GM12874 (cell line): ENCODE results near the gene ATG9B.

Source experiments
- CTCF ChIP-seq: IDR thresholded peaks from 2 replicates; pipeline ENCODE4 v1.5.1; 2011; ENCODE audit warnings: low read depth, mild to moderate bottlenecking, control low read depth, low read length, moderate library complexity; ENCODE audit not compliant: insufficient read depth

ATG9B gene

DNA sequence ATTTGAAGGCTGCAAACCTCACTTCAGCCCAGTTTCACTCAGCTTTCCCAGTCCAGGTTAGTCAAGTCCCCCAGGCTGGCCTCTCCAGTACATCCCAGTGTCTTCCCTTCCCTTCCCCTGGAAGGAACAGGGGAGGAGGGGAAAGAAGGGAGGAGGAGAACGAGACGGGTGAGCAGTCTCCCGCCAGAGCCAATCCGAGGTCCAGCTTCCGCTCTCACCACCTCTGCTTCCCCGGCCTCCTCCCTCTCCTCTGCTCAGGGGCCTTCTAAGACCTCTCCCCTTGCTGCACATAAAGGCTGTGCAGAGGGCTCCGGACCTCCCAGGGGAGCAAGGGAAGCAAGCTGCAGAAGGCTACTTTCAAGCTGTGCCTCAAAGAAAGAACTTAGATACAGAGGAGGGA, 4.1 kb downstream of the ATG9B start:
- TF ChIP-seq CTCF = no peak

GRCh38 chr7:151019130-151019447, 5.2 kb downstream of the ATG9B start:
- TF ChIP-seq CTCF = no peak

DNA sequence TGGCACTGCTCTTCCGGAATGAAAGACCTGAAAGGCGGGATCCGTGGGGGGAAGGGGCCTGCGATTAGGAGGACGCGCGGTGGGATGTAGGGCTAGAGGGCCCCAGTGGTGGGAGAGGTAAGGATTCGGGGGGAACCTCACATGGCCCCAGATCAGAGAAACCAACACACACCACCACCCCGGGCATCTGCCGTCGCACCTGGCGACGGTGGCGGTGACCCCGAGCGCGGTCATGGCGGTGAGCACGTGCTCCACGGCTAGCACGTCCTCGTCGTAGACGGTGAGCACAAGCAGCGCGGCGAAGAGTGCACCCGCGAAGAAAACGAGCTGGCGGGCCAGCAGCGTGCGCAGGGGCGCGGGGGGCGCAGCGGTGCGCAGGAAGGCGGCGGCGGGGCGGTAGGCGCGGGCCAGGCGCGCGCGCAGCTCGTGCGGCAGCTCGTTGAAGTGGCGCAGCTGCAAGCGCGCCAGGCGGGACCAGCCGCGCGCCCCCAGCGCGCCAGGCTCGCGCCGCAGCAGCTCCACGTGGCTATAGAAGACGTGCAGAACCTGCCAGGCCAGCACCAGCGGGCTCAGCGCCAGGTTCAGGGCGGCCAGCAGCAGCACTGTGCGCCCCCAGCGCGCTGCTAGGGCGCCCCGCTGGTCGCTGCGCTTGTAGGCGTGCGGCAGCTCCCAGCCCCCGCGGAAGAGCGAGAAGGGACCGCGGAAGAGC, 5.7 kb downstream of the ATG9B start:
- TF ChIP-seq CTCF = no peak

- TF ChIP-seq CTCF = peak; percentile 98
These were observed 6.3 kb downstream of the ATG9B start for GRCh38 chr7:151017953-151018420.

DNA sequence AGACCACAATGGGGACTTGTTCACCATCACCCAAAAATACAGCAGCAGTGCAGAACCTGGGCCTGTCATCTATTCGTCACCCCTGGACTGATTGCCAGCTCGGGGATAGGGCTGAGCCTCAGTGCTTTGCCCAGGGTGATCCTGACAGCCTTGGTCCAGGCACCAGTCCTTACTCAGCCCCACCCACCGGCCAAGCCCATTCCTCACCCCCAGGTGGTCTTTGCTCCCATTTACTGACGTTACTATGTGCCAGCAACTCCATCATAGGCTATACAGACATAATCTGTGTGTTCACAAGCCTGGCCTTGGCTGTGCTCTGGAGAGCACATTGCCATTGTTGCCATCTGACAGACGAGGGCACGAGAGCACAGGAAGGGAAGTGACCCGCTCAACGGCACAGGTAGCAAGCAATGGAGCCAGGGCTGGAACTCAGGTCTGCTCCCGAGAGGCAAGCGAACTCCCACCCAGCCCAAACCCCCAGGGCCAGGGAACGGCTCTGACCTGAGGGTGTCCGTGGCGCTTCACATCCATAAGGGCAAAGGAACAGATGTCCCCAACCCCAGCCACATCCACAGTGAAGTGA, 6.8 kb downstream of the ATG9B start:
- TF ChIP-seq CTCF = no peak

DNA sequence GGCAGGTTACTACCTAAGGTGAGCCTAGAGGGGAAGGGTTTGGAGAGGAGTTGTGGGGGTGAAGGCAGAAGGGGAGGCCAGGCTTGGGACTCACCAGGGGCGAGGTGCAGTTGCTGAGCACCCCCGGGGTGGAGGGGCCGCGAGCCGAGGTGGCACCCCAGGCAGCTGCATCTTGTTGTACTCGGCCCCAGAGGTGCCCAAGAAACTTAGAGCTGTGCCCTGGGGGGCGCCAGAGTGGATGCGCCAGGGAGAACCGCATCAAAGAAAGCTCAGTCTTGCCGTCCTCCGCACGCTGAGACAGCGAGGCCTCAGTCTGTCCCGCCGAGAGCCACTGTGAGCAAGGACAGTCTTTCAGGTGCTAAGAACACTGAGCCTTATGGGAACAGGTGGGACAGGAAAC, 7.4 kb downstream of the ATG9B start:
- TF ChIP-seq CTCF = no peak

DNA sequence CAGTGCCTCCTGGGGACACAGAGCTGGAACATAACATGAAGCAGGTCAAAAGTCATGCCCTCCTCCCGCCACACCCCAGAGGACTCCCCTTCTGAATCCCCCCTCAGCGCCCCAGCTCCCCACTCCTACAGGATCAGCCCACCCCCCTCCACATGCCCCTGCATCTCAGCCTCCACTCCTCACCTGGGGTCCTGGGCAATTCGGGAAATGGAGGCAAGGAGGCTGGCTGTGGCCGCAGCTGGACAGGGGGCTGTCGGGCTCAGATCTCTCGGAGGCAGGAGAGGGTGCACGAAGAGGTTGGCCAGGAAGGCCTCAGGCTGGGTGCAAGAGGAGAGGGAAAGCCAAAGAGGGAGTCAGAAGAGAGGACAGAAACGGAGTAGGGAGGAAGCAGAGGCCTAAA, 7.8 kb downstream of the ATG9B start:
- TF ChIP-seq CTCF = no peak
